GM23338 (cell line): Measurements from ENCODE around the gene PARVB. TPM values are rescaled to one million over a fixed set of nuclear protein-coding genes. Genes with fewer than 3 reads are reported as not detected.

Experiments
- ATAC-seq: fragments of 200-7000 bp; cut with Tn5 transposase; 3 replicates; pipeline ENCODE4 v1.9.1; 2020
- DNase-seq: peaks from one replicate; pipeline ENCODE4 v3.0.0-alpha.2; 2015; ENCODE audit warnings: low spot score
- H2AFZ ChIP-seq: fragments of 200-600 bp; sonication (generic); 2 replicates; pipeline ENCODE4 v1.8.0; 2016; ENCODE audit warnings: antibody characterized with exemption, mild to moderate bottlenecking, moderate library complexity
- H3F3A ChIP-seq: fragments of 200-600 bp; sonication (generic); replicated peaks from 2 replicates; pipeline ENCODE4 v1.8.0; 2017; ENCODE audit warnings: antibody characterized with exemption, mixed run types, low read depth
- H3K27ac ChIP-seq: fragments of 200-600 bp; sonication (generic); 2 replicates; pipeline ENCODE4 v1.6.1; 2016; ENCODE audit warnings: low read depth
- H3K27me3 ChIP-seq: fragments of 200-600 bp; sonication (generic); 2 replicates; pipeline ENCODE4 v1.8.0; 2016; ENCODE audit warnings: mild to moderate bottlenecking, mixed run types, moderate library complexity; ENCODE audit not compliant: insufficient read depth
- H3K36me3 ChIP-seq: fragments of 200-600 bp; sonication (generic); 2 replicates; pipeline ENCODE4 v1.8.0; 2016; ENCODE audit warnings: mild to moderate bottlenecking; ENCODE audit not compliant: insufficient read depth
- H3K4me1 ChIP-seq: fragments of 200-600 bp; sonication (generic); 2 replicates; pipeline ENCODE4 v1.8.0; 2016; ENCODE audit warnings: mild to moderate bottlenecking, moderate library complexity; ENCODE audit not compliant: insufficient read depth
- H3K4me2 ChIP-seq: fragments of 200-600 bp; sonication (generic); 2 replicates; pipeline ENCODE4 v1.7.1; 2017; ENCODE audit warnings: mixed run types
- H3K4me3 ChIP-seq: fragments of 200-600 bp; sonication (generic); 2 replicates; pipeline ENCODE4 v1.6.1; 2016; ENCODE audit warnings: mixed run types
- H3K79me2 ChIP-seq: fragments of 200-600 bp; sonication (generic); replicated peaks from 2 replicates; pipeline ENCODE4 v1.8.0; 2017; ENCODE audit warnings: mild to moderate bottlenecking; ENCODE audit not compliant: insufficient read depth
- H3K9me2 ChIP-seq: fragments of 200-600 bp; sonication (generic); 2 replicates; pipeline ENCODE4 v1.8.0; 2017; ENCODE audit not compliant: insufficient read depth
- H4K20me1 ChIP-seq: fragments of 200-600 bp; sonication (generic); replicated peaks from 2 replicates; pipeline ENCODE4 v1.8.0; 2017; ENCODE audit warnings: mild to moderate bottlenecking; ENCODE audit not compliant: insufficient read depth
- H3K27ac Mint-ChIP-seq: 2 replicates; pipeline ENCODE4 v1.8.0; 2020; ENCODE audit warnings: inconsistent platforms, mild to moderate bottlenecking, moderate library complexity, mixed read lengths
- H3K27me3 Mint-ChIP-seq: 3 replicates; pipeline ENCODE4 v1.8.0; 2022; ENCODE audit warnings: low read depth, mild to moderate bottlenecking, moderate library complexity, mixed read lengths, inconsistent platforms; ENCODE audit not compliant: insufficient read depth, poor library complexity
- H3K36me3 Mint-ChIP-seq: 3 replicates; pipeline ENCODE4 v1.8.0; 2021; ENCODE audit warnings: low read depth, mild to moderate bottlenecking, inconsistent platforms, moderate library complexity, mixed read lengths
- H3K4me1 Mint-ChIP-seq: 3 replicates; pipeline ENCODE4 v1.8.0; 2020; ENCODE audit warnings: mild to moderate bottlenecking, inconsistent platforms, mixed read lengths
- H3K4me3 Mint-ChIP-seq: 3 replicates; pipeline ENCODE4 v1.8.0; 2021; ENCODE audit warnings: moderate library complexity, mild to moderate bottlenecking, inconsistent platforms, mixed read lengths
- H3K9me3 Mint-ChIP-seq: 3 replicates; pipeline ENCODE4 v1.8.0; 2020; ENCODE audit warnings: moderate library complexity, mild to moderate bottlenecking, inconsistent platforms, mixed read lengths
- CREB1 ChIP-seq: fragments of 250-450 bp; sonication (Bioruptor Pico); IDR thresholded peaks from 2 replicates; pipeline ENCODE4 v1.5.0; 2020; ENCODE audit warnings: low read depth, mild to moderate bottlenecking, moderate library complexity
- EZH2 ChIP-seq: fragments of 200-600 bp; sonication (generic); IDR thresholded peaks from one replicate; pipeline ENCODE4 v1.8.0; 2017; ENCODE audit warnings: antibody characterized with exemption, mild to moderate bottlenecking, low read depth; ENCODE audit not compliant: unreplicated experiment
- EZH2phosphoT487 ChIP-seq: fragments of 200-600 bp; sonication (generic); IDR thresholded peaks from one replicate; pipeline ENCODE4 v1.8.1; 2018; ENCODE audit warnings: antibody characterized with exemption; ENCODE audit not compliant: unreplicated experiment
- NANOG ChIP-seq: IDR thresholded peaks from 2 replicates; pipeline ENCODE4 v1.6.1; 2016; ENCODE audit warnings: antibody characterized with exemption, borderline replicate concordance
- REST ChIP-seq: IDR thresholded peaks from one replicate; pipeline ENCODE4 v1.6.1; 2018; ENCODE audit warnings: antibody characterized with exemption; ENCODE audit not compliant: unreplicated experiment
- ZNF114 ChIP-seq: fragments of 250-450 bp; sonication (Bioruptor Pico); IDR thresholded peaks from 2 replicates; pipeline ENCODE4 v1.5.0; 2020; ENCODE audit warnings: mild to moderate bottlenecking, moderate library complexity
- ZNF462 ChIP-seq: fragments of 250-450 bp; sonication (Bioruptor Pico); IDR thresholded peaks from 2 replicates; pipeline ENCODE4 v1.5.0; 2020; ENCODE audit warnings: mild to moderate bottlenecking, moderate library complexity
- polyA plus RNA-seq: library from polyadenylated mRNA; unstranded; fragments of >200 nt; fragmentation: Nextera tagmentation; extraction: Ambion mirVana; gene quantifications from 2 replicates; pipeline ENCODE4 v1.2.1, GENCODE V29; 2016
- total RNA-seq: library from RNA; depleted of rRNA; stranded (reverse); fragments of >200 nt; shearing (Covaris generic); gene quantifications from 2 replicates; pipeline ENCODE4 v1.2.3, GENCODE V29; 2014

Gene PARVB
- total and polyA plus RNA-seq, 2 experiments from 2014 or later = 4.3 to 7.7 TPM

GRCh38 chr22:44126807-44127206, 102.7 kb downstream of the PARVB start (continued):
- TF ChIP-seq REST = no peak

GRCh38 chr22:44127356-44127755, 103.3 kb downstream of the PARVB start:
- H3K9me2 ChIP-seq = no peaks in the 10 kb centered on the region
- H3K9me3 Mint-ChIP-seq = peaks cover 34% of the 10 kb centered on the region
- no peaks in the 10 kb centered on the region for H4K20me1 ChIP-seq
- no peaks in the 10 kb centered on the region for H3K4me1 ChIP-seq
- no peak overlapping the region for H3K27ac Mint-ChIP-seq
- no peaks in the 10 kb centered on the region for H3K36me3 ChIP-seq
- no peak overlapping the region for H2AFZ ChIP-seq
- no peak overlapping the region for H3K27ac ChIP-seq
- no peaks in the 10 kb centered on the region for H3K79me2 ChIP-seq
- H3K27me3 Mint-ChIP-seq = peaks cover 10% of the 10 kb centered on the region
- H3K4me2 ChIP-seq = no peak overlapping the region
- peaks cover 33% of the 10 kb centered on the region for H3K36me3 Mint-ChIP-seq
- H3F3A ChIP-seq = no peaks in the 10 kb centered on the region
- DNase-seq (no peak), ATAC-seq (no peak)
- no peak overlapping the region for H3K4me3 ChIP-seq
- H3K27me3 ChIP-seq = no peaks in the 10 kb centered on the region
- peaks cover 11% of the 10 kb centered on the region for H3K4me1 Mint-ChIP-seq
- TF ChIP-seq NANOG = no peak
- H3K4me3 Mint-ChIP-seq = no peak overlapping the region

GRCh38 chr22:44128958-44129618, 105.0 kb downstream of the PARVB start:
- Histone ChIP-seq H3K4me3 (no peak overlapping the region), H3K9me2 (no peaks in the 10 kb centered on the region), H3K27me3 (no peaks in the 10 kb centered on the region), H3K27ac (no peak overlapping the region), H3K4me2 (no peak overlapping the region), H3K79me2 (no peaks in the 10 kb centered on the region), H3F3A (no peaks in the 10 kb centered on the region), H4K20me1 (no peaks in the 10 kb centered on the region), H3K36me3 (no peaks in the 10 kb centered on the region), H2AFZ (no peak overlapping the region), H3K4me1 (peaks cover 8% of the 10 kb centered on the region)
- H3K4me3 Mint-ChIP-seq = no peak overlapping the region
- H3K27ac Mint-ChIP-seq = no peak overlapping the region
- H3K4me1 Mint-ChIP-seq = peaks cover 20% of the 10 kb centered on the region
- peaks cover 12% of the 10 kb centered on the region for H3K27me3 Mint-ChIP-seq
- peaks cover 31% of the 10 kb centered on the region for H3K9me3 Mint-ChIP-seq
- peaks cover 27% of the 10 kb centered on the region for H3K36me3 Mint-ChIP-seq
- DNase-seq (no peak), ATAC-seq (no peak)
- TF ChIP-seq EZH2 (no peak), CREB1 (no peak), ZNF114 (CRISPR knock-in tag) (no peak), EZH2phosphoT487 (no peak), NANOG (no peak), ZNF462 (CRISPR knock-in tag) (no peak)
